HFFc6 (cell line): ENCODE measurements around the gene DNLZ. TPM values are rescaled to one million over a fixed set of nuclear protein-coding genes. Genes with fewer than 3 reads are reported as not detected.
A peak's percentile ranks its signal among the peaks of the same experiment; 100 is the strongest.

Experiments used
- DNase-seq: peaks from one replicate; pipeline ENCODE4 v3.0.0-alpha.2; 2018
- H3K27ac Mint-ChIP-seq: 2 replicates; pipeline ENCODE4 v1.8.0; 2020; ENCODE audit warnings: mild to moderate bottlenecking, mixed read lengths
- H3K27me3 Mint-ChIP-seq: 2 replicates; pipeline ENCODE4 v1.8.0; 2021; ENCODE audit warnings: mild to moderate bottlenecking, moderate library complexity, mixed read lengths; ENCODE audit not compliant: insufficient read depth
- H3K36me3 Mint-ChIP-seq: 2 replicates; pipeline ENCODE4 v1.8.0; 2021; ENCODE audit warnings: low read depth, mixed read lengths
- H3K4me1 Mint-ChIP-seq: 2 replicates; pipeline ENCODE4 v1.8.0; 2020; ENCODE audit warnings: low read depth, mixed read lengths
- H3K4me3 Mint-ChIP-seq: 2 replicates; pipeline ENCODE4 v1.8.0; 2020; ENCODE audit warnings: mild to moderate bottlenecking, moderate library complexity, mixed read lengths
- H3K9me3 Mint-ChIP-seq: 2 replicates; pipeline ENCODE4 v1.8.0; 2020; ENCODE audit warnings: mild to moderate bottlenecking, mixed read lengths
- CTCF ChIP-seq: fragments of 200-600 bp; sonication (generic); IDR thresholded peaks from 2 replicates; pipeline ENCODE4 v1.5.0; 2021; ENCODE audit warnings: antibody characterized with exemption, mild to moderate bottlenecking
- total RNA-seq, 6 experiments: library from RNA; stranded (reverse); fragmentation: NEBNext Ultra II Directional; extraction: Animal tissue kit (Norgen Biotek cat#: 25700); gene quantifications; 2 replicates in 1 of 6; 3 replicates in 5 of 6; pipeline ENCODE4 v1.2.3, GENCODE V29; 2021

Gene DNLZ
- total RNA-seq, 6 experiments from 2014 or later = 28.5 to 33.3 (median 30.4) TPM

- Mint-ChIP-seq H3K36me3 (no peaks in the 10 kb centered on the region; the same call in 1 of the 2 replicates), H3K27me3 (no peaks in the 10 kb centered on the region; the same call in none of the 2 replicates), H3K9me3 (no peaks in the 10 kb centered on the region), H3K27ac (no peak overlapping the region), H3K4me1 (peaks cover 8% of the 10 kb centered on the region), H3K4me3 (no peak overlapping the region)
- TF ChIP-seq CTCF = no peak
- no peak for DNase-seq
These were observed 31.7 kb downstream of the DNLZ start for GRCh38 chr9:136331556-136332481.

GRCh38 chr9:136331030-136331429 lies 32.5 kb downstream of the DNLZ start:
- Mint-ChIP-seq H3K4me3 (no peak overlapping the region), H3K27me3 (no peaks in the 10 kb centered on the region; the same call in none of the 2 replicates), H3K4me1 (peaks cover 16% of the 10 kb centered on the region), H3K9me3 (no peaks in the 10 kb centered on the region), H3K36me3 (no peaks in the 10 kb centered on the region; the same call in 1 of the 2 replicates), H3K27ac (no peak overlapping the region; the same call in 1 of the 2 replicates)
- TF ChIP-seq CTCF = no peak
- DNase-seq = no peak

- DNase-seq = no peak
- no peaks in the 10 kb centered on the region for H3K9me3 Mint-ChIP-seq
- H3K27me3 Mint-ChIP-seq = no peaks in the 10 kb centered on the region; the same call in none of the 2 replicates
- peaks cover 22% of the 10 kb centered on the region for H3K4me1 Mint-ChIP-seq
- H3K4me3 Mint-ChIP-seq = peak overlapping the region; percentile 15; the same call in 1 of the 2 replicates
- no peak for TF ChIP-seq CTCF
- no peaks in the 10 kb centered on the region; the same call in 1 of the 2 replicates for H3K36me3 Mint-ChIP-seq
- no peak overlapping the region; the same call in 1 of the 2 replicates for H3K27ac Mint-ChIP-seq
These were observed 33.0 kb downstream of the DNLZ start for GRCh38 chr9:136330406-136330990.

GRCh38 chr9:136329636-136330405 lies 33.7 kb downstream of the DNLZ start:
- H3K27me3 Mint-ChIP-seq = no peaks in the 10 kb centered on the region; the same call in none of the 2 replicates
- no peak for TF ChIP-seq CTCF
- peak overlapping the region; percentile 94 for H3K27ac Mint-ChIP-seq
- peaks cover 22% of the 10 kb centered on the region for H3K4me1 Mint-ChIP-seq
- H3K36me3 Mint-ChIP-seq = no peaks in the 10 kb centered on the region; the same call in 1 of the 2 replicates
- H3K9me3 Mint-ChIP-seq = no peaks in the 10 kb centered on the region
- peak overlapping the region; percentile 98 for H3K4me3 Mint-ChIP-seq
- DNase-seq = no peak

- DNase-seq = no peak
- peak overlapping the region; percentile 98 for H3K4me3 Mint-ChIP-seq
- H3K27me3 Mint-ChIP-seq = no peaks in the 10 kb centered on the region; the same call in none of the 2 replicates
- H3K9me3 Mint-ChIP-seq = no peaks in the 10 kb centered on the region
- peaks cover 22% of the 10 kb centered on the region for H3K4me1 Mint-ChIP-seq
- TF ChIP-seq CTCF = no peak
- H3K27ac Mint-ChIP-seq = peak overlapping the region; percentile 94
- H3K36me3 Mint-ChIP-seq = no peaks in the 10 kb centered on the region; the same call in 1 of the 2 replicates
These were observed 34.3 kb downstream of the DNLZ start for GRCh38 chr9:136329211-136329627.
